Inflammatory macrophage treated with lipopolysaccharide for 4 hours (primary cell): ENCODE results near the gene PNPLA7.
A peak's percentile ranks its signal among the peaks of the same experiment; 100 is the strongest.

Source experiments
- DNase-seq: peaks from one replicate; pipeline ENCODE4 v3.0.0-alpha.2; 2020

The PNPLA7 gene

DNA sequence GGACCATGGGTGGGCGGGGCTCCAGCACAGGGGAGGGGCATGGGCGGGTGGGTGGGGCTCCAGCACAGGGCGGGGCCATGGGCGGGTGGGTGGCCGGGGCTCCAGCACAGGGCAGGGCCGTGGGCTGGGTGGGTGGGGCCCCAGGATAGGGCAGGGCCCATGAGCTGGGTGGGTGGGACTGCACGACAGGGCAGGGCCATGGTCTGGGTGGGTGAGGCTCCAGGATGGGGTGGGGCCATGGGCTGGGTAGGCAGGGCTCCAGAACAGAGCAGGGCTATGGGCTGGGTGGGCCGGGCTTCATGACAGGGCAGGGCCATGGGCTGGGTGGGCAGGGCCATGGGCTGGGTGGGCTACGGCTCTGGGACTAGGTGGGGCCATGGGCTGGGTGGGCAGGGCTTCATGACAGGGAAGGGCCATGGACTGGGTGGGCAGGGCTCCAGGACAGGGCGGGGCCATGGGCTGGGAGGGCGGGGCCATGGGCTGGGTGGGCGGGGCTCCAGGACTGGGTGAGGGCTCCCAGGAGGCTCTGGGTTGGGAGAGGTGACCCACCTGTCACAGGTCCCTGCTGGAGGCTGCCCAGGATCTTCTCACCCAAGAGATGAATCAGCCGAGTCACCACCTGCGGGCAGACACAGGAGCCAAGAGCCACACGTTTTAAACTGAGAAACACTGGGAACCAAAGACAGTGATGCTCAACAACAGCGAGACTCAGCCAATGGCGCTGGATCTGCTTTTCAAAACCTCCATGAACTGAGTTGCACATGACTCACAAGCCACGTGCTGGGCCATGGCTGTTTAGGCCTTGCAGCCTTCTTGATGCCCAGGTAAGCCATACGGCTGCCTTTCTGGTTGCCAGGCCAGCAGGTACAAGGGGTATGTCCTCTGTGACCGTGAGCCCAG, 57.5 kb downstream of the PNPLA7 start:
- no peak for DNase-seq

- DNase-seq, result no peak
Observed at GRCh38 chr9:137491735-137492432, 58.3 kb downstream of the PNPLA7 start.

DNA sequence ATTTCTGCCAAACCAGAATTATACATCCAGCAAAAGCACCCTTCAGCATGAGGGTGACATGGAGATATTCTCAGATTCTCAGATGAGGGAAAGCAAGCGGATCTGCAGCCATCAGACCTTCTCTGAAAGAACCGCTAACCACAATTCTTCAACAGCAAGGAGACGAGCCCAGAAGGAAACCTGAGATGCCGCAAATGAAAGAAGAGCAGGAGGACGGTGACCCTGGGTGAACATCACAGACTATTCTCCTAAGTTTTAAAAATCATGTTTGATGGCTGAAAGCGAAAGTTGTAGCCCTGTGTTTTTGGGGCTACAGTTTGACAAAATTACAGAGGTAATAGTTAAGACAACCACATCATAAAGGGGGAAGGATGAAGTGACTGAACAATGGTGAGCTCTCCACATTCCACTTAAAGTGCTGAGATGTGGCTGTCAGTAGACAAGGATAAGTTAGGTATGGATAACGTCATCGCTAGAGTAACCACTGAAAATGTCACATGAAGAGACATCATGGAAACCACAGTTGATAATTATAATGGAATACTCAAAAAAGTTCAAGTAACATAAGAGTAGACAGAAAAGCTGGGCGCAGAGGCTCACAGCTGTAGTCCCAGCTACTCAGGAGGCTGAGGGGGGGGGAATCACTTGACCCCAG, 59.5 kb downstream of the PNPLA7 start:
- no peak for DNase-seq

- DNase-seq, result no peak
Observed at GRCh38 chr9:137488906-137489305, 61.3 kb downstream of the PNPLA7 start.

DNA sequence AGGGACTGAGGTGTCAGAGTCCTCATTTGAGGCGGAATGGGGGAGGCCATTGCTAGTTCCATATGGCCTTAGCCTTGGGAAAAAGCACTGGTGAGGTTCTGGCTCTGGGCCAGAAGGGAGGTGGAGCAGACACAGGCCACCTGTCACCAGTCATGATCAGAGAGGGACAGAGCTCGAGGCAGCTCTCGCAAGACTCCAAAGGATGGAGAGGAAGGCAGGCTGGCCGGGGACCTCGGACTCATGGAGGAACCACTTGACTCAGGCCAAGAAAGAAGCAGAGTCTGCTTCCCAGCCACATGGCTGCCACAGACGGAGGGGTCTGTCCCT, 61.9 kb downstream of the PNPLA7 start:
- no peak for DNase-seq

DNA sequence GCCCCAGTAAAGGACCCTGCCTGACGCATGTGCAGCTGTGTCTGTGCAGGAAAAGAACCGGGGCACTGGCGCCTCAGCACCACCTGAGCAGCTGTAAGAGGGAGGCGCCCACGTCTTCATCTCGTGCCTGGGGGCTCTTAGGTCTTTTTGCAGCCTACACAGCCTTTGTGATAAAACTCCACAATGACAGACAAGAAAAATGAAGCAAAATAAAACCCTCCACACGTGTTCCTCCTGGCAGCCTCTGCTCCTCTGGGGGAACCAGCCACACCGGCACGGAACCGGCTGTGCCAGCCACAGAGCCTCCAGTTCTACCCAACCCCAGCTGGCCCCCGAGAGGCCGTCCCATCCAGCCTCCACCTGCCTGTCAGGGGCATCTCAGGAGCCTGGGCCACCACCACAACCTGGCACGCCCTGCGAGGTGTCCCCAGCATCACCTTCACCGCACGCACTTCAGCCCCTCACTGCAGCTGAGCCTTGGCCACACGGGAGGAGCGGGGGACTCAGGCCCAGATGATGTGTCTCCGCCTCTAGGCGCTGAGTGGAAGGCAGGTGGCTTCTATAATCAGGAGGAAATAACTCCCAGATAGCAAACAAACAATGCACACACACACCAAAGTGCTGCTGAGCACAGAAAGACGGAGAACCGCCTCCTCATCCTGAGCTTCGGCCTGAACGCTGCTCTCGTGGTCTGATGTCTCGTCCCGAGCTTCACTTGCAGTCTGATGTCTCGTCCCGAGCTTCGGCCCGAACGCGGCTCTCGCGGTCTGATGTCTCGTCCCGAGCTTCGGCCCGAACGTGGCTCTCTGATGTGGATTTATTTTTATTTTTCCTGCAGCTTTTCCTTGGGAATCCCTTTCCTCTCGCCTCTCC, 62.5 kb downstream of the PNPLA7 start:
- DNase-seq, result no peak

- DNase-seq, result no peak
Observed at GRCh38 chr9:137486545-137487453, 63.4 kb downstream of the PNPLA7 start.

DNA sequence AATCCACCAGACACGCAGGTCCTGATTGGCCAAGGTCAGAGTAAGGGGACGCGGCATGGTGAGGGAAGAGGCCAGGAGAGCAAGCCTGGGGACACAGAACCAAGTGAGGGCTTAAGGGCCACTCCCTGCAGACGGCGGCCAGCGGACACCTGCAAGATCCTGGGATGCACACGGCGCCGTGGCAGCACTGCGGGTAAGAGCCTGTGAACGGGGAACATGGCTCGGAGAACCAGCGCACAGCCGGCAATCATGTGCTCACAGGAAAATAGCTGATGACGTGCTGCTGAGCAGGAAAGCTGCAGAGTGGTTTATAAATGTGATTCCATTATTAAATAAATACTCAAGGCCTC, 64.1 kb downstream of the PNPLA7 start:
- no peak for DNase-seq

GRCh38 chr9:137485343-137486140, 64.7 kb downstream of the PNPLA7 start:
- DNase-seq, result no peak

- DNase-seq, result no peak
Observed at GRCh38 chr9:137484551-137485315, 65.5 kb downstream of the PNPLA7 start.

- peak; percentile 86 for DNase-seq
Observed at GRCh38 chr9:137482094-137482781, 68.0 kb downstream of the PNPLA7 start.

GRCh38 chr9:137480686-137481683, 69.2 kb downstream of the PNPLA7 start:
- DNase-seq, result no peak

GRCh38 chr9:137479892-137480685, 70.1 kb downstream of the PNPLA7 start:
- DNase-seq, result no peak

GRCh38 chr9:137478962-137479861, 71.0 kb downstream of the PNPLA7 start:
- DNase-seq, result no peak

GRCh38 chr9:137478613-137478961, 71.6 kb downstream of the PNPLA7 start:
- no peak for DNase-seq
